GM10248 (cell line): Measurements from ENCODE around the gene ITPR1.
A peak's percentile ranks its signal among the peaks of the same experiment; 100 is the strongest.

Source experiments
- CTCF ChIA-PET: fragments of 300-600 bp; sonication (Branson Sonifier 250); formaldehyde crosslinking; extraction: SDS; loops from one replicate; lab custom pipeline; 2021; ENCODE audit warnings: antibody characterized with exemption; lab: Yijun Ruan, JAX
- POLR2A ChIA-PET: fragments of 350-650 bp; sonication (Branson Sonifier 250); formaldehyde crosslinking; extraction: SDS; loops from one replicate; lab custom pipeline; 2020; ENCODE audit warnings: antibody characterized with exemption; lab: Yijun Ruan, JAX
- DNase-seq: peaks from one replicate; pipeline ENCODE4 v3.0.0; 2012; ENCODE audit errors: extremely low spot score
- CTCF ChIP-seq: IDR thresholded peaks from 2 replicates; pipeline ENCODE4 v1.5.1; 2012; ENCODE audit warnings: mild to moderate bottlenecking, low read depth; ENCODE audit errors: extremely low read depth, missing control alignments, control extremely low read depth

The ITPR1 gene

GRCh38 chr3:4570840-4571621 lies 77.9 kb downstream of the ITPR1 start:
- ChIA-PET POLR2A (no interaction called here), CTCF (interaction anchor here (0.7 to 1.7 kb wide), 8 partner anchors 10 to 220 kb away, joined by 3 to 9 read pairs (median 4); no protein-coding TSS in a partner anchor)
- TF ChIP-seq CTCF: no peak
- DNase-seq: no peak

- DNase-seq: no peak
- ChIA-PET CTCF (interaction anchor here (0.7 to 1.7 kb wide), 8 partner anchors 11 to 221 kb away, joined by 3 to 9 read pairs (median 3); no protein-coding TSS in a partner anchor), POLR2A (no interaction called here)
- peak; percentile 12 for TF ChIP-seq CTCF
Measured at GRCh38 chr3:4571690-4572334, 78.7 kb downstream of the ITPR1 start.

GRCh38 chr3:4573153-4573552 lies 80.0 kb downstream of the ITPR1 start:
- POLR2A ChIA-PET: no interaction called here
- CTCF ChIA-PET: interaction anchor here (1.1 kb wide), 1 partner anchor 16 kb away, joined by 4 read pairs; no protein-coding TSS in a partner anchor
- DNase-seq: no peak
- TF ChIP-seq CTCF: no peak

- TF ChIP-seq CTCF: no peak
- CTCF ChIA-PET: no interaction called here
- DNase-seq: no peak
- POLR2A ChIA-PET: no interaction called here
Measured at GRCh38 chr3:4574426-4574965, 81.3 kb downstream of the ITPR1 start.

GRCh38 chr3:4575381-4575780 lies 82.2 kb downstream of the ITPR1 start:
- no peak for DNase-seq
- ChIA-PET POLR2A (no interaction called here), CTCF (interaction anchor here (0.8 kb wide), 1 partner anchor 29 kb away, joined by 3 read pairs; no protein-coding TSS in a partner anchor)
- no peak for TF ChIP-seq CTCF

- no peak for TF ChIP-seq CTCF
- no peak for DNase-seq
- ChIA-PET POLR2A (no interaction called here), CTCF (interaction anchor here (1.6 to 1.7 kb wide), 2 partner anchors 54 to 70 kb away, joined by 3 to 4 read pairs; no protein-coding TSS in a partner anchor)
Measured at GRCh38 chr3:4577721-4578120, 84.6 kb downstream of the ITPR1 start.
